Testis (tissue), 3 donors: ENCODE measurements around the gene UNC93B1. TPM values are rescaled to one million over a fixed set of nuclear protein-coding genes. Genes with fewer than 3 reads are reported as not detected.

Experiments
- DNase-seq: peaks from one replicate; pipeline ENCODE4 v3.0.0-alpha.2; 2019
- H3K27ac ChIP-seq, 2 donors: fragments of 200-600 bp; sonication (generic); one replicate each; pipeline ENCODE4 v1.5.1; 2019
- H3K27me3 ChIP-seq: fragments of 200-600 bp; sonication (generic); one replicate; pipeline ENCODE4 v1.5.1; 2019
- H3K36me3 ChIP-seq: fragments of 200-600 bp; sonication (generic); one replicate; pipeline ENCODE4 v1.5.1; 2017; ENCODE audit warnings: low read depth; ENCODE audit errors: missing control alignments
- H3K4me1 ChIP-seq: fragments of 200-600 bp; sonication (generic); one replicate; pipeline ENCODE4 v1.5.1; 2019
- H3K4me3 ChIP-seq, 2 donors: fragments of 200-600 bp; sonication (generic); one replicate each; pipeline ENCODE4 v1.5.1; 2017 to 2019
- H3K9me3 ChIP-seq: fragments of 200-600 bp; sonication (generic); one replicate; pipeline ENCODE4 v1.5.1; 2017
- CTCF ChIP-seq, 3 experiments: fragments of 450-650 bp in 2 of 3; fragments of 200-600 bp in 1 of 3; sonication (generic) in 1 of 3; IDR thresholded peaks; one replicate each; pipeline ENCODE4 v1.5.1; 2016 to 2019; ENCODE audit warnings: antibody characterized with exemption in 3 of 3, mild to moderate bottlenecking in 2 of 3, moderate library complexity in 1 of 3
- POLR2A ChIP-seq: fragments of 450-650 bp; IDR thresholded peaks from one replicate; pipeline ENCODE4 v1.6.1; 2017; ENCODE audit warnings: antibody characterized with exemption, mild to moderate bottlenecking, moderate library complexity
- WGBS, 2 donors: methylation state at CpG; one replicate each; pipeline ENCODE4 v1.1.5; 2018; 5-methylcytosine and 5-hydroxymethylcytosine counted together
- intact Hi-C: fragments of 100-400 bp; cut with DNase I; formaldehyde crosslinking; loops from one replicate; pipeline ENCODE4 v1.15.1; 2023; ENCODE audit warnings: low total_unique reads
- polyA plus RNA-seq: library from polyadenylated mRNA; stranded (reverse); fragments of 350-450 nt; fragmentation: Illumina TruSeq; extraction: RNeasy Lipid Tissue Mini Kit (QIAGEN cat#74804); gene quantifications from one replicate; pipeline ENCODE4 v1.2.3, GENCODE V29; 2014; ENCODE audit warnings: low read depth, low replicate concordance; ENCODE audit not compliant: insufficient read depth
- total RNA-seq, 2 donors: library from RNA; depleted of rRNA; stranded (reverse); fragments of >200 nt; gene quantifications; one replicate each; pipeline ENCODE4 v1.2.3, GENCODE V29; 2016

The UNC93B1 gene
- total and polyA plus RNA-seq, 3 donors from 2014 or later = 5.3 to 12.3 (median 7.9) TPM

- H3K4me1 ChIP-seq = peaks cover 17% of the 10 kb centered on the region
- WGBS, 2 donors = 83 to 84% methylated on average over 7 of the region's 8 CpGs
- no peaks in the 10 kb centered on the region for H3K9me3 ChIP-seq
- H3K4me3 ChIP-seq = no peak overlapping the region
- H3K27ac ChIP-seq = no peak overlapping the region
- TF ChIP-seq CTCF (IDR thresholded peaks at IDR 0.05) = no peak
- TF ChIP-seq POLR2A = no peak
- no peaks in the 10 kb centered on the region for H3K27me3 ChIP-seq
- no peak for DNase-seq
- intact Hi-C loops = no loop called here
- H3K36me3 ChIP-seq = no peaks in the 10 kb centered on the region
These were observed 39.1 kb upstream of the UNC93B1 start for GRCh38 chr11:68043029-68043348.

- H3K9me3 ChIP-seq = no peaks in the 10 kb centered on the region
- H3K27ac ChIP-seq = no peak overlapping the region
- no peaks in the 10 kb centered on the region for H3K27me3 ChIP-seq
- H3K36me3 ChIP-seq = no peaks in the 10 kb centered on the region
- intact Hi-C loops = no loop called here
- TF ChIP-seq POLR2A = no peak
- no peak for TF ChIP-seq CTCF (IDR thresholded peaks at IDR 0.05)
- H3K4me3 ChIP-seq = no peak overlapping the region
- 87% methylated on average over 27 of the region's 27 CpGs; no CpG with 5 or more reads in 1 of the 2 donors for WGBS, 2 donors
- no peak for DNase-seq
- H3K4me1 ChIP-seq = peaks cover 19% of the 10 kb centered on the region
These were observed 38.5 kb upstream of the UNC93B1 start for GRCh38 chr11:68042219-68043028.

GRCh38 chr11:68041617-68042218 lies 37.8 kb upstream of the UNC93B1 start:
- DNase-seq = no peak
- H3K4me3 ChIP-seq = no peak overlapping the region
- H3K27ac ChIP-seq = no peak overlapping the region
- no peaks in the 10 kb centered on the region for H3K9me3 ChIP-seq
- intact Hi-C loops = no loop called here
- peaks cover 23% of the 10 kb centered on the region for H3K4me1 ChIP-seq
- H3K27me3 ChIP-seq = no peaks in the 10 kb centered on the region
- TF ChIP-seq POLR2A (no peak), CTCF (IDR thresholded peaks at IDR 0.05) (no peak)
- H3K36me3 ChIP-seq = no peaks in the 10 kb centered on the region
- 84 to 89% methylated on average over 8 to 12 of the region's 12 CpGs for WGBS, 2 donors

- H3K36me3 ChIP-seq = no peaks in the 10 kb centered on the region
- DNase-seq = no peak
- 87% methylated on average over 10 to 22 of the region's 23 CpGs for WGBS, 2 donors
- peak overlapping the region in 1 of 2 donors; percentile 24 for H3K4me3 ChIP-seq
- no peak for TF ChIP-seq POLR2A
- no peak for TF ChIP-seq CTCF (IDR thresholded peaks at IDR 0.05)
- H3K9me3 ChIP-seq = no peaks in the 10 kb centered on the region
- intact Hi-C loops = no loop called here
- H3K4me1 ChIP-seq = peaks cover 24% of the 10 kb centered on the region
- peak overlapping the region; percentile 76 to 87 for H3K27ac ChIP-seq
- H3K27me3 ChIP-seq = no peaks in the 10 kb centered on the region
These were observed 37.2 kb upstream of the UNC93B1 start for GRCh38 chr11:68040957-68041591.
